ENCODE results near the gene TAT. TPM values are rescaled to one million over a fixed set of nuclear protein-coding genes. Genes with fewer than 3 reads are reported as not detected.
A peak's percentile ranks its signal among the peaks of the same experiment; 100 is the strongest.

Gene TAT
- total and polyA plus RNA-seq, 10 of the 15 experiments (the other 5 are each of a cell fraction or from before 2014, with no cell fraction given), result 0.01 to 0.44 (median 0.09) TPM; not detected in 4

DNA sequence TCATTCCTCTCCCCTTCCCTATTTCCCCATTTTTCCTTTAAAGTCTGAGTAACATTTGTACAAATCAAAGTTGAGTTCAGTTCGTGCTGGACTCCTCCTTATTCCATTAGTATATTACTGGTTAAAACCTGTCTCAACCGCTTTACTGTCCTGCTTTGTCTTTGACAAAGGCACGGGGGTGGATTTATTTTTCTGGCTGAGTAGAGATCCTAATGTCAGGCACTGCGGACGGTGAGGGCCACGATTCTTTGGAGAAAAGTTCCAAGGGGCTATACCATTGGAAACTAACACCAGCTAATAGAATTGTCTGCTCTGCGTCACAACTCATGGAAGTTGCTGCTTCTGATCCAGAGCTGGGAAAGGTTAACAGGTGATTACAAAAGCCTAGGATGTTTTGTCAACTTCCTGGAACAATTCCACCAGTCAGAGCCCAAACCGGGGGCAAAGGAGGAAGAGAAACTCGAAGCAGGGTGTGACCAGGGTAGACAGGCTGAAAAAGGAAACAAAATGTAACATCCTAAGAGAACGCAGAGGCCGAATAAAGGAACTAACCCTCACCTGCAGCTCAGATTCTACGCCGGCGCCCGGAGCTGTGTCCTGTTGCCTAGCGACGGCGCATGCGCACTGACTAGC is 12.4 kb downstream of the TAT start (continued):
- TF ChIP-seq, protein P1, sequence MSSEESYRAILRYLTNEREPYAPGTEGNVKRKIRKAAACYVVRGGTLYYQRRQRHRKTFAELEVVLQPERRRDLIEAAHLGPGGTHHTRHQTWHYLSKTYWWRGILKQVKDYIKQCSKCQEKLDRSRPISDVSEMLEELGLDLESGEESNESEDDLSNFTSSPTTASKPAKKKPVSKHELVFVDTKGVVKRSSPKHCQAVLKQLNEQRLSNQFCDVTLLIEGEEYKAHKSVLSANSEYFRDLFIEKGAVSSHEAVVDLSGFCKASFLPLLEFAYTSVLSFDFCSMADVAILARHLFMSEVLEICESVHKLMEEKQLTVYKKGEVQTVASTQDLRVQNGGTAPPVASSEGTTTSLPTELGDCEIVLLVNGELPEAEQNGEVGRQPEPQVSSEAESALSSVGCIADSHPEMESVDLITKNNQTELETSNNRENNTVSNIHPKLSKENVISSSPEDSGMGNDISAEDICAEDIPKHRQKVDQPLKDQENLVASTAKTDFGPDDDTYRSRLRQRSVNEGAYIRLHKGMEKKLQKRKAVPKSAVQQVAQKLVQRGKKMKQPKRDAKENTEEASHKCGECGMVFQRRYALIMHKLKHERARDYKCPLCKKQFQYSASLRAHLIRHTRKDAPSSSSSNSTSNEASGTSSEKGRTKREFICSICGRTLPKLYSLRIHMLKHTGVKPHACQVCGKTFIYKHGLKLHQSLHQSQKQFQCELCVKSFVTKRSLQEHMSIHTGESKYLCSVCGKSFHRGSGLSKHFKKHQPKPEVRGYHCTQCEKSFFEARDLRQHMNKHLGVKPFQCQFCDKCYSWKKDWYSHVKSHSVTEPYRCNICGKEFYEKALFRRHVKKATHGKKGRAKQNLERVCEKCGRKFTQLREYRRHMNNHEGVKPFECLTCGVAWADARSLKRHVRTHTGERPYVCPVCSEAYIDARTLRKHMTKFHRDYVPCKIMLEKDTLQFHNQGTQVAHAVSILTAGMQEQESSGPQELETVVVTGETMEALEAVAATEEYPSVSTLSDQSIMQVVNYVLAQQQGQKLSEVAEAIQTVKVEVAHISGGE (CRISPR knock-in tag; IDR thresholded peaks at IDR 0.05), result peak; percentile 66

DNA sequence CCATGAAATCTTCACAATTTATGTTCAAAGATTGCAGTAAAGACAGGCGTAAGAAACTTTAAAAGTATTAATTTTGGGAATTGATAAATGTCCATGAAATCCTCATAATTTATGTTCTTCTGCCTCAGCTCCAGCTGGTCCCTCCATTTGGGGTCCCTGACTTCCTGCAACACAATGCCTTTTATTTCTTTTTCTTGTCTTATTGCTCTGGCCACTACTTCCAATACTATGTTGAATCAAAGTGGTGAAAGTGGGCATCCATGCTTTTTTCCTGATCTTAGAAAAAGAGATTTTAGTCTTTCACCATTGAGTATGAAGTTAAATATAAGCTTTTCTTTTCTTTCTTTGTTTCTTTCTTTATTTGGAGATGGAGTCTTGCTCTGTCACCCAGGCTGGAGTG is 14.3 kb downstream of the TAT start:
- ATAC-seq, result no peak
- no peak for FAIRE-seq
- Histone ChIP-seq H4K20me1 (ENCODE audit: control insufficient read depth, insufficient read depth) (no peaks in the 10 kb centered on the region), H3K4me3 (no peak overlapping the region), H3K27ac (ENCODE audit: control insufficient read depth, insufficient read depth) (no peak overlapping the region), H3K9me3 (replicated peaks; ENCODE audit: control insufficient read depth, insufficient read depth, low read length) (peaks cover 2% of the 10 kb centered on the region; the same call in 2 of the 3 replicates), H3K79me2 (ENCODE audit: control insufficient read depth, insufficient read depth, low read length) (no peaks in the 10 kb centered on the region), H2AFZ (ENCODE audit: control insufficient read depth, low read depth, low read length) (no peak overlapping the region), H3K27me3 (replicated peaks in 1 of 2; ENCODE audit: control insufficient read depth in 2 of 2, insufficient read depth in 2 of 2, low read length in 1 of 2) (no peaks in the 10 kb centered on the region), H3K4me2 (ENCODE audit: control insufficient read depth, insufficient read depth) (no peak overlapping the region), H3K9ac (ENCODE audit: control insufficient read depth, insufficient read depth, low read length) (no peak overlapping the region), H3K4me1 (ENCODE audit: control insufficient read depth, insufficient read depth, low read length) (peaks cover 3% of the 10 kb centered on the region; the same call in 1 of the 2 replicates), H3K36me3 (ENCODE audit: control insufficient read depth in 2 of 2, insufficient read depth in 2 of 2, low read length in 1 of 2) (no peaks in the 10 kb centered on the region)
- RAD21 ChIA-PET (ENCODE audit: unreplicated experiment), result interaction anchor here (1.5 kb wide), 1 partner anchor 48 kb away, joined by 4 read pairs; no protein-coding TSS in a partner anchor
- WGBS (ENCODE audit: insufficient coverage, insufficient replicate concordance, low lambda C conversion rate, missing lambda C conversion rate), result 88% methylated on average over 1 of the region's 1 CpG
- intact Hi-C loops (cut with micrococcal nuclease; ENCODE audit: unreplicated experiment), result loop anchor here (10.0 kb wide), 1 partner anchor 322 kb away; the partner anchor contains the start of gene ZNF821
- DNase-seq (ENCODE audit: low read depth, low spot score), result no peak
- BruUV-seq (replicated peaks), result no TSS peak
- SMC1A ChIA-PET (ENCODE audit: uncharacterized antibody, unreplicated experiment), result interaction anchor here (1.2 kb wide), 1 partner anchor 48 kb away, joined by 4 read pairs; no protein-coding TSS in a partner anchor
- in situ Hi-C loops (cut with MboI), result no loop called here
- POLR2A ChIA-PET, result no interaction called here
- CTCF ChIA-PET, result interaction anchor here (1.2 to 12.8 kb wide), 5 partner anchors 14 to 62 kb away, joined by 4 to 312 read pairs (median 5); no protein-coding TSS in a partner anchor
- TF ChIP-seq GABPA (IDR thresholded peaks at IDR 0.05; ENCODE audit: low read depth), result no peak
- TF ChIP-seq ESRRA (IDR thresholded peaks at IDR 0.05; ENCODE audit: low read length), result no peak
- no peak for TF ChIP-seq ZNF217 (IDR thresholded peaks at IDR 0.05)
- TF ChIP-seq, protein P2, sequence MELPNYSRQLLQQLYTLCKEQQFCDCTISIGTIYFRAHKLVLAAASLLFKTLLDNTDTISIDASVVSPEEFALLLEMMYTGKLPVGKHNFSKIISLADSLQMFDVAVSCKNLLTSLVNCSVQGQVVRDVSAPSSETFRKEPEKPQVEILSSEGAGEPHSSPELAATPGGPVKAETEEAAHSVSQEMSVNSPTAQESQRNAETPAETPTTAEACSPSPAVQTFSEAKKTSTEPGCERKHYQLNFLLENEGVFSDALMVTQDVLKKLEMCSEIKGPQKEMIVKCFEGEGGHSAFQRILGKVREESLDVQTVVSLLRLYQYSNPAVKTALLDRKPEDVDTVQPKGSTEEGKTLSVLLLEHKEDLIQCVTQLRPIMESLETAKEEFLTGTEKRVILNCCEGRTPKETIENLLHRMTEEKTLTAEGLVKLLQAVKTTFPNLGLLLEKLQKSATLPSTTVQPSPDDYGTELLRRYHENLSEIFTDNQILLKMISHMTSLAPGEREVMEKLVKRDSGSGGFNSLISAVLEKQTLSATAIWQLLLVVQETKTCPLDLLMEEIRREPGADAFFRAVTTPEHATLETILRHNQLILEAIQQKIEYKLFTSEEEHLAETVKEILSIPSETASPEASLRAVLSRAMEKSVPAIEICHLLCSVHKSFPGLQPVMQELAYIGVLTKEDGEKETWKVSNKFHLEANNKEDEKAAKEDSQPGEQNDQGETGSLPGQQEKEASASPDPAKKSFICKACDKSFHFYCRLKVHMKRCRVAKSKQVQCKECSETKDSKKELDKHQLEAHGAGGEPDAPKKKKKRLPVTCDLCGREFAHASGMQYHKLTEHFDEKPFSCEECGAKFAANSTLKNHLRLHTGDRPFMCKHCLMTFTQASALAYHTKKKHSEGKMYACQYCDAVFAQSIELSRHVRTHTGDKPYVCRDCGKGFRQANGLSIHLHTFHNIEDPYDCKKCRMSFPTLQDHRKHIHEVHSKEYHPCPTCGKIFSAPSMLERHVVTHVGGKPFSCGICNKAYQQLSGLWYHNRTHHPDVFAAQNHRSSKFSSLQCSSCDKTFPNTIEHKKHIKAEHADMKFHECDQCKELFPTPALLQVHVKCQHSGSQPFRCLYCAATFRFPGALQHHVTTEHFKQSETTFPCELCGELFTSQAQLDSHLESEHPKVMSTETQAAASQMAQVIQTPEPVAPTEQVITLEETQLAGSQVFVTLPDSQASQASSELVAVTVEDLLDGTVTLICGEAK (IDR thresholded peaks at IDR 0.05; ENCODE audit: borderline replicate concordance), result no peak
- TF ChIP-seq RAD21 (IDR thresholded peaks at IDR 0.05; ENCODE audit: insufficient read depth, low read depth, low read length), result no peak
- TF ChIP-seq IRF4 (IDR thresholded peaks at IDR 0.05; ENCODE audit: low read depth, low read length), result no peak
- TF ChIP-seq, protein P3, sequence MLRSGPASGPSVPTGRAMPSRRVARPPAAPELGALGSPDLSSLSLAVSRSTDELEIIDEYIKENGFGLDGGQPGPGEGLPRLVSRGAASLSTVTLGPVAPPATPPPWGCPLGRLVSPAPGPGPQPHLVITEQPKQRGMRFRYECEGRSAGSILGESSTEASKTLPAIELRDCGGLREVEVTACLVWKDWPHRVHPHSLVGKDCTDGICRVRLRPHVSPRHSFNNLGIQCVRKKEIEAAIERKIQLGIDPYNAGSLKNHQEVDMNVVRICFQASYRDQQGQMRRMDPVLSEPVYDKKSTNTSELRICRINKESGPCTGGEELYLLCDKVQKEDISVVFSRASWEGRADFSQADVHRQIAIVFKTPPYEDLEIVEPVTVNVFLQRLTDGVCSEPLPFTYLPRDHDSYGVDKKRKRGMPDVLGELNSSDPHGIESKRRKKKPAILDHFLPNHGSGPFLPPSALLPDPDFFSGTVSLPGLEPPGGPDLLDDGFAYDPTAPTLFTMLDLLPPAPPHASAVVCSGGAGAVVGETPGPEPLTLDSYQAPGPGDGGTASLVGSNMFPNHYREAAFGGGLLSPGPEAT (IDR thresholded peaks at IDR 0.05; ENCODE audit: low read depth), result no peak
- TF ChIP-seq SRF (IDR thresholded peaks at IDR 0.05; ENCODE audit: low read depth in 2 of 2, low read length in 2 of 2), result no peak
